Hepatocyte (in vitro differentiated cells): ENCODE data around the gene MET.

Source experiments
- CTCF ChIP-seq: fragments of 200-600 bp; sonication (generic); IDR thresholded peaks from 2 replicates; pipeline ENCODE4 v1.5.1; 2016; ENCODE audit warnings: antibody characterized with exemption, mild to moderate bottlenecking; ENCODE audit not compliant: poor library complexity
- EZH2 ChIP-seq: fragments of 200-600 bp; sonication (generic); IDR thresholded peaks from 2 replicates; pipeline ENCODE4 v1.6.1; 2016; ENCODE audit warnings: antibody characterized with exemption, mild to moderate bottlenecking, borderline replicate concordance
- EZH2phosphoT487 ChIP-seq: fragments of 200-600 bp; sonication (generic); IDR thresholded peaks from one replicate; pipeline ENCODE4 v1.6.1; 2018; ENCODE audit warnings: antibody characterized with exemption, mild to moderate bottlenecking, low read depth, moderate library complexity; ENCODE audit not compliant: unreplicated experiment, severe bottlenecking

GRCh38 chr7:116782177-116782711 lies 110.2 kb downstream of the MET start:
- TF ChIP-seq CTCF (no peak), EZH2 (no peak), EZH2phosphoT487 (no peak)
